Suprapubic skin (tissue), 3 donors: Measurements from ENCODE around the gene CRYBG1.

ENCODE experiments used
- CTCF ChIP-seq, 2 donors: fragments of 200-600 bp in 1 of 2; fragments of 450-650 bp in 1 of 2; sonication (generic) in 1 of 2; IDR thresholded peaks; one replicate each; pipeline ENCODE4 v1.5.1; 2016 to 2019; ENCODE audit warnings: antibody characterized with exemption in 2 of 2, mild to moderate bottlenecking in 1 of 2, moderate library complexity in 1 of 2
- EP300 ChIP-seq: sonication (generic); formaldehyde crosslinking; IDR thresholded peaks from one replicate; pipeline ENCODE4 v1.6.1; 2017; ENCODE audit warnings: antibody characterized with exemption
- POLR2A ChIP-seq, 2 donors: fragments of 450-650 bp; IDR thresholded peaks; one replicate each; pipeline ENCODE4 v1.6.1; 2017; ENCODE audit warnings: antibody characterized with exemption in 2 of 2, mild to moderate bottlenecking in 2 of 2, moderate library complexity in 2 of 2

- TF ChIP-seq EP300 (no peak), POLR2A (IDR thresholded peaks at IDR 0.05) (no peak), CTCF (IDR thresholded peaks at IDR 0.05) (no peak)
Observed at GRCh38 chr6:106421496-106421895, 61.0 kb downstream of the CRYBG1 start.
